Heart left ventricle (tissue), 16 donors: ENCODE measurements around the gene CYP2D6. TPM values are rescaled to one million over a fixed set of nuclear protein-coding genes. Genes with fewer than 3 reads are reported as not detected.
"Not testable (repeated sequence)": the region's sequence is repeated elsewhere in the genome, so short reads cannot be mapped to it uniquely, and the experiment has no call there.

Source experiments
- ATAC-seq, 4 donors: fragments of 200-7000 bp; cut with Tn5 transposase; one replicate each; pipeline ENCODE4 v1.9.1; 2020 to 2022; ENCODE audit warnings: moderate library complexity in 4 of 4, mild to moderate bottlenecking in 3 of 4, moderate number of reproducible peaks in 1 of 4
- DNase-seq, 5 donors: peaks; one replicate each; pipeline ENCODE4 v3.0.0-alpha.2; 2020
- H3K27ac ChIP-seq, 12 donors: fragments of 200-600 bp; sonication (generic) in 4 of 12; one replicate each; pipeline versions ENCODE4 v1.5.0 to v1.8.0; 2016 to 2022; ENCODE audit warnings: mild to moderate bottlenecking in 2 of 12
- H3K27me3 ChIP-seq, 9 donors: fragments of 200-600 bp; sonication (generic) in 2 of 9; one replicate each; pipeline versions ENCODE4 v1.5.1 to v1.8.0; 2016 to 2022; ENCODE audit warnings: mild to moderate bottlenecking in 3 of 9
- H3K36me3 ChIP-seq, 9 donors: fragments of 200-600 bp; sonication (generic) in 2 of 9; one replicate each; pipeline versions ENCODE4 v1.5.0 to v1.8.0; 2018 to 2022; ENCODE audit warnings: mild to moderate bottlenecking in 2 of 9
- H3K4me1 ChIP-seq, 12 donors: fragments of 200-600 bp; sonication (generic) in 4 of 12; one replicate each; pipeline versions ENCODE4 v1.5.0 to v1.8.0; 2016 to 2022; ENCODE audit warnings: mild to moderate bottlenecking in 3 of 12
- H3K4me3 ChIP-seq, 12 donors: fragments of 200-600 bp; sonication (generic) in 4 of 12; one replicate each; pipeline versions ENCODE4 v1.5.0 to v1.8.0; 2017 to 2022; ENCODE audit warnings: mild to moderate bottlenecking in 9 of 12, moderate library complexity in 4 of 12
- H3K9me3 ChIP-seq, 12 donors: fragments of 200-600 bp; sonication (generic) in 4 of 12; one replicate each; pipeline versions ENCODE4 v1.5.0 to v1.8.0; 2016 to 2022; ENCODE audit warnings: mild to moderate bottlenecking in 1 of 12
- CTCF ChIP-seq, 12 donors: fragments of 200-600 bp; sonication (generic) in 4 of 12; IDR thresholded peaks; one replicate each; pipeline versions ENCODE4 v1.5.0 to v1.8.0; 2018 to 2022; ENCODE audit warnings: antibody characterized with exemption in 12 of 12, mild to moderate bottlenecking in 5 of 12
- POLR2A ChIP-seq, 2 donors: fragments of 450-650 bp; IDR thresholded peaks; one replicate each; pipeline ENCODE4 v1.6.1; 2017; ENCODE audit warnings: antibody characterized with exemption in 2 of 2, mild to moderate bottlenecking in 2 of 2, moderate library complexity in 2 of 2
- WGBS, 4 donors: extraction: QIAGEN DNeasy Blood & Tissue Kit in 2 of 4; methylation state at CpG; one replicate each; pipeline versions ENCODE4 v1.1.5 to v1.1.7; 2013 to 2018; 5-methylcytosine and 5-hydroxymethylcytosine counted together
- intact Hi-C, 10 donors: fragments of 100-400 bp; cut with DNase I; formaldehyde crosslinking; loops; one replicate each; pipeline versions ENCODE4 v1.11.1 to v1.14.2; 2022
- polyA plus RNA-seq, 2 donors: library from polyadenylated mRNA; stranded (reverse); fragments of 200-250 nt; gene quantifications; one replicate each; pipeline ENCODE4 v1.2.3, GENCODE V29; 2013
- total RNA-seq, 9 donors: library from RNA; depleted of rRNA in 2 of 9; stranded (reverse); fragments of >200 nt in 2 of 9; fragmentation: NEBNext Ultra II Directional in 3 of 9; extraction: Animal tissue kit (Norgen Biotek cat#: 25700) in 3 of 9; gene quantifications; one replicate each; pipeline versions ENCODE4 v1.1.0 to v1.2.4, GENCODE V29; 2016 to 2023
- donor health status: ischemic (EF 13 %, LVEDD 7.1; RV severe dilation, severe dysfunction).
- donor health status: healthy with polysubstance abuse.
- donor health status: DM: no; HTN: yes; CAD: no.
- donor health status: DM: no; HTN: no; CAD: no.
- donor health status: ischemic (EF 25% LVEDD 6.9; RV normal size, moderate dysfunction).
- donor health status: ischemic (EF 25% LVEDD 5.7; RV mildly dilated, moderate dysfunction).
- donor health status: healthy.
- donor health status: DM: yes; HTN: yes; CAD: no.
- donor health status: ischemic (EF 35%, LVEDD 5.7; RV mildly dilated, moderate dysfunction).
- donor health status: nonischemic (EF 11% LVEDD 7.7; RV severe dilation, severe dysfunction).
- donor health status: DM: yes; HTN: yes; CAD: no.
- donor health status: PGD.
- donor health status: ischemic (EF 29% LVEDD 5.4; RV normal size, mild dysfunction).
- donor health status: nonischemic (EF 23%, LVEDD 6.1; RV moderate dilation, normal function).

CYP2D6 gene
- total and polyA plus RNA-seq, 11 donors, result 0.12 to 0.47 (median 0.26) TPM; not detected in 1

GRCh38 chr22:42150727-42151590 is 20.3 kb upstream of the CYP2D6 start:
- Histone ChIP-seq H3K9me3 (no peaks in the 10 kb centered on the region), H3K27ac (no peak overlapping the region), H3K27me3 (no peaks in the 10 kb centered on the region), H3K4me1 (peaks cover 0 to under 1% (median 0%) of the 10 kb centered on the region in 12 donors), H3K36me3 (peaks cover 0 to 8% (median 0%) of the 10 kb centered on the region in 9 donors), H3K4me3 (no peak overlapping the region)
- WGBS, 4 donors, result 92 to 98% (median 94%) methylated on average over 13 to 27 of the region's 27 CpGs
- ATAC-seq (peak in 1 of 4 donors; percentile 11), DNase-seq (no peak)
- intact Hi-C loops, result no loop called here
- TF ChIP-seq CTCF (IDR thresholded peaks at IDR 0.05), result no peak
- TF ChIP-seq POLR2A (IDR thresholded peaks at IDR 0.05), result no peak

- H3K4me1 ChIP-seq, DNase-seq, H3K36me3 ChIP-seq, H3K9me3 ChIP-seq, H3K27ac ChIP-seq, intact Hi-C loops, H3K4me3 ChIP-seq, ATAC-seq, H3K27me3 ChIP-seq: not testable (repeated sequence)
- WGBS, 4 donors, result 90 to 96% (median 91%) methylated on average over 12 to 16 of the region's 16 CpGs
These were observed 19.2 kb upstream of the CYP2D6 start for GRCh38 chr22:42149798-42150197.

GRCh38 chr22:42145175-42145574 is 14.6 kb upstream of the CYP2D6 start:
- DNase-seq (peak in 1 of 5 donors; percentile 4), ATAC-seq (no peak)
- TF ChIP-seq POLR2A (IDR thresholded peaks at IDR 0.05) (no peak), CTCF (IDR thresholded peaks at IDR 0.05) (no peak)
- Histone ChIP-seq H3K36me3 (no peaks in the 10 kb centered on the region), H3K27me3 (no peaks in the 10 kb centered on the region), H3K27ac (no peak overlapping the region), H3K4me1 (no peaks in the 10 kb centered on the region), H3K9me3 (no peaks in the 10 kb centered on the region), H3K4me3 (no peak overlapping the region)
- 58 to 69% (median 62%) methylated on average over 4 to 6 of the region's 6 CpGs for WGBS, 4 donors
- intact Hi-C loops, result no loop called here

- ATAC-seq, H3K36me3 ChIP-seq, H3K9me3 ChIP-seq, H3K4me1 ChIP-seq, H3K27ac ChIP-seq, H3K27me3 ChIP-seq, intact Hi-C loops, H3K4me3 ChIP-seq: not testable (repeated sequence)
- peak in 1 of 5 donors; percentile 15 for DNase-seq
- whole genome bisulfite sequencing, 4 donors, result 90 to 96% (median 92%) methylated on average over 10 to 15 of the region's 20 CpGs
These were observed 13.5 kb upstream of the CYP2D6 start for GRCh38 chr22:42143859-42144822.
